SU-DHL-6 (cell line): Measurements from ENCODE around the gene CTNNBL1.

Experiments used
- H2AFZ ChIP-seq: fragments of 200-600 bp; sonication (generic); 2 replicates; pipeline ENCODE4 v1.6.1; 2014; ENCODE audit warnings: low read depth, mild to moderate bottlenecking, moderate library complexity, mixed read lengths, antibody characterized with exemption, low read length; ENCODE audit not compliant: severe bottlenecking
- H3F3A ChIP-seq: fragments of 200-600 bp; shearing (Covaris generic); 2 replicates; pipeline ENCODE4 v1.6.0; 2016; ENCODE audit warnings: antibody characterized with exemption, mild to moderate bottlenecking; ENCODE audit not compliant: insufficient read depth
- H3K27ac ChIP-seq: fragments of 200-600 bp; sonication (generic); 2 replicates; pipeline ENCODE4 v1.5.1; 2016; ENCODE audit warnings: low read depth, mild to moderate bottlenecking, low read length, moderate library complexity, mixed read lengths
- H3K27me3 ChIP-seq: fragments of 200-600 bp; sonication (generic), shearing (Covaris generic); 2 replicates; pipeline ENCODE4 v1.6.0; 2014; ENCODE audit warnings: mild to moderate bottlenecking, low read length
- H3K36me3 ChIP-seq: fragments of 200-600 bp; sonication (generic); 2 replicates; pipeline ENCODE4 v1.6.1; 2014; ENCODE audit warnings: mild to moderate bottlenecking, low read length, mixed read lengths
- H3K4me2 ChIP-seq: fragments of 300-600, 200-600 bp; shearing (Covaris generic), sonication (generic); 2 replicates; pipeline ENCODE4 v1.6.0; 2014; ENCODE audit warnings: low read length, low read depth, mild to moderate bottlenecking; ENCODE audit not compliant: poor library complexity, severe bottlenecking
- H3K4me3 ChIP-seq: fragments of 200-600 bp; sonication (generic); 2 replicates; pipeline ENCODE4 v1.5.1; 2014; ENCODE audit warnings: antibody characterized with exemption, low read length, mild to moderate bottlenecking, mixed read lengths; ENCODE audit not compliant: insufficient read depth, poor library complexity, severe bottlenecking
- H3K79me2 ChIP-seq: fragments of 200-600 bp; sonication (generic); 2 replicates; pipeline ENCODE4 v1.6.1; 2014; ENCODE audit warnings: mild to moderate bottlenecking, low read length, moderate library complexity; ENCODE audit not compliant: insufficient read depth
- H3K9ac ChIP-seq: fragments of 200-600 bp; sonication (generic); 2 replicates; pipeline ENCODE4 v1.7.0; 2014; ENCODE audit warnings: mild to moderate bottlenecking, low read length
- H3K9me2 ChIP-seq: fragments of 200-600 bp; sonication (generic); replicated peaks from 2 replicates; pipeline ENCODE4 v1.6.1; 2014; ENCODE audit warnings: low read length; ENCODE audit not compliant: insufficient read depth
- H3K9me3 ChIP-seq: fragments of 200-600 bp; sonication (generic); 2 replicates; pipeline ENCODE4 v1.6.1; 2014; ENCODE audit warnings: low read length, mixed read lengths; ENCODE audit not compliant: insufficient read depth
- H4K20me1 ChIP-seq: fragments of 200-600 bp; sonication (generic); 2 replicates; pipeline ENCODE4 v1.6.1; 2014; ENCODE audit warnings: low read depth, mild to moderate bottlenecking, antibody characterized with exemption, low read length, moderate library complexity, mixed read lengths
- CTCF ChIP-seq: fragments of 200-600 bp; sonication (generic); IDR thresholded peaks from one replicate; pipeline ENCODE4 v1.5.1; 2017; ENCODE audit warnings: antibody characterized with exemption, mild to moderate bottlenecking, low read length, moderate library complexity; ENCODE audit not compliant: insufficient read depth, poor library complexity, severe bottlenecking
- EZH2phosphoT487 ChIP-seq: fragments of 200-600 bp; sonication (generic), shearing (Covaris generic); conservative IDR thresholded peaks from 2 replicates; pipeline ENCODE4 v1.6.1; 2018; ENCODE audit warnings: mild to moderate bottlenecking, antibody characterized with exemption, low read length, moderate library complexity, mixed read lengths

Gene CTNNBL1

GRCh38 chr20:37867289-37868195 lies 173.7 kb downstream of the CTNNBL1 start:
- no peak overlapping the region for H3K4me2 ChIP-seq
- H2AFZ ChIP-seq: no peak overlapping the region
- H3K36me3 ChIP-seq: no peaks in the 10 kb centered on the region
- TF ChIP-seq EZH2phosphoT487 (no peak), CTCF (no peak)
- no peaks in the 10 kb centered on the region for H3K9me3 ChIP-seq
- no peak overlapping the region for H3K4me3 ChIP-seq
- no peaks in the 10 kb centered on the region for H3K9me2 ChIP-seq
- no peaks in the 10 kb centered on the region for H3K27me3 ChIP-seq
- H3K9ac ChIP-seq: no peak overlapping the region
- H3F3A ChIP-seq: no peaks in the 10 kb centered on the region
- H3K27ac ChIP-seq: no peak overlapping the region
- H4K20me1 ChIP-seq: no peaks in the 10 kb centered on the region
- H3K79me2 ChIP-seq: no peaks in the 10 kb centered on the region

DNA sequence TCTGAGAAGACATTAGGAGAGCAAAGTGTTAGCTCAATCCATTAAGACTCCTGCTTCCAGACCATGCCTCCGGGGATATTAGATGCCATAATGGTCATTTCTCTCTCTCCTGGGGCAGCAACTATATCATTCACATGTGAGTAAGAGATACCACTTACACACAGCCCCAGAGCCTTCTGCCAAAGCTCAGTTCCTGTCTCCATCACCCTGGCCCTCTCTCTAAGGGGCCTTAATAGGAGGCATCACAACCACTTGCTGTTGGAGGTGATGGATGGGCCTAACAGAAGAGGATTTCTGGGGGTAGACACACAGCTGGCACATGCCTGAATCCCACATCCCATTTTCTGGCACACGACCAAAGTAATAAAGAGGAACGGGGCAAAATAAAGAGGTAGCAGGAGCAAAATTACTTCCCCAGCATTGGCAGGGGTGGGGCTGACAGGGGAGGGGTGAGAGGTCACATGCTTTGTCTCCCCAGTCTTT lies 175.1 kb downstream of the CTNNBL1 start:
- no peak for TF ChIP-seq CTCF
- TF ChIP-seq EZH2phosphoT487: no peak
- H3K4me2 ChIP-seq: no peak overlapping the region
- no peaks in the 10 kb centered on the region for H3K79me2 ChIP-seq
- H3K9me2 ChIP-seq: no peaks in the 10 kb centered on the region
- H3K27me3 ChIP-seq: no peaks in the 10 kb centered on the region
- H2AFZ ChIP-seq: no peak overlapping the region
- H3K27ac ChIP-seq: no peak overlapping the region
- H3K9me3 ChIP-seq: no peaks in the 10 kb centered on the region
- H3K36me3 ChIP-seq: no peaks in the 10 kb centered on the region
- H3F3A ChIP-seq: no peaks in the 10 kb centered on the region
- no peaks in the 10 kb centered on the region for H4K20me1 ChIP-seq
- H3K4me3 ChIP-seq: no peak overlapping the region
- H3K9ac ChIP-seq: no peak overlapping the region

- Histone ChIP-seq H4K20me1 (no peaks in the 10 kb centered on the region), H3K27me3 (no peaks in the 10 kb centered on the region), H3K4me3 (no peak overlapping the region), H3F3A (no peaks in the 10 kb centered on the region), H3K9me3 (no peaks in the 10 kb centered on the region), H2AFZ (no peak overlapping the region), H3K4me2 (no peak overlapping the region), H3K9me2 (no peaks in the 10 kb centered on the region), H3K79me2 (no peaks in the 10 kb centered on the region), H3K27ac (no peak overlapping the region), H3K36me3 (no peaks in the 10 kb centered on the region), H3K9ac (no peak overlapping the region)
- TF ChIP-seq EZH2phosphoT487 (no peak), CTCF (no peak)
Measured at GRCh38 chr20:37869334-37869861, 175.6 kb downstream of the CTNNBL1 start.
